HUDEP-2 (cell line): ENCODE measurements around the gene RAPGEF2.

Source experiments
- DNase-seq, 76 experiments: peaks; one replicate each; lab custom pipeline; 2025; ENCODE audit not compliant: unreplicated experiment in 76 of 76; lab: John Stamatoyannopoulos, UW

Gene RAPGEF2

DNA sequence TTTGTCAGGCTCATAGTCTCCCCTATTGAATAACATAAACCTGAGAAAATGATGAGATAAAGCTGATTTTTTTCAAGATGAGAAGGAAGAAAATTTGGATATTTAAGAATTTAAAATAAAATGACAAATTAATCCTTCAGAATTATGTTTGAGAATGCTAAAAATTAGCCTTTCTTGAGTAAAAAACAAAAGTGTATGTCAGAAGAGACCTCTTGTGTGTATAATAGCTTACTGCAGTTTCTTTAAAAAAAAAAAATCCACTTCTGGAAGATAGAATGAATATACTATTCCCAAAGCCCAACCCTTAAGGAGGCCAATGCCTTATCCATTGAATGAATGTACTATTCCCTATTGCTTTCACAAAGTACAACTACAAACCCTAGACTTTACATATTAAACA, 281.8 kb downstream of the RAPGEF2 start:
- DNase-seq, result no peak

DNA sequence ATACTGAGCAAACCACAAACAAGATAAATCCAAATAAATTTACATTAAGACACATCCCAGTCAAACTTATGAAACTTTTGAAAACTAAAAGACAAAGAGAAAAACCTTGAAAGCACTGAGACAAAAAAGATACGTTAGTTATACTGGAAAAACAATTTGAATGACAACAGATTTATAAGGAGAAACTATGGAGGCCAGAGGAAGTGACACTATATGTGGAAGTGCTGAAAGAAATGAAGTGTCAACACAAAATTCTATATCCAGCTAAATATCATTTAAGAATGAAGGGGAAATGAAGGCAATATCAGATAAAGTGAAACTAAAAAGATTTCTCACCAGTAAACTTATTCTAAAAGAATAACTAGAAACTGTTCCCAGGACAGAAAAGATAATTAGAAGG, 283.7 kb downstream of the RAPGEF2 start:
- no peak for DNase-seq

DNA sequence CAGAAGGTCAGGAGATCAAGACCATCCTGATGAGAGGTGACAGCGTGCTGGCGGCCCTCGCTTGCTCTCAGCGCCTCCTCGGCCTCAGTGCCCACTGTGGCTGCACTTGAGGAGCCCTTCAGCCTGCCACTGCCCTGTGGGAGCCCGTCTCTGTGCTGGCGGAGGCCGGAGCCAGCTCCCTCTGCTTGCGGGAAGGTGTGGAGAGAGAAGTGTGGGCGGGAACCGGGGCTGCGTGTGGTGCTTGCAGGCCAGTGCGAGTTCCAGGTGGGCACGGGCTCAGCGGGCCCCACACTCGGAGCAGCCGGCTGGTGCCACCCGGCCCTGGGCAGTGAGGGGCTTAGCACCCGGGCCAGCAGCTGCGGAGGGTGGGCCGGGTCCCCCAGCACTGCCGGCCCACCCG, 286.9 kb downstream of the RAPGEF2 start:
- DNase-seq, result no peak

DNA sequence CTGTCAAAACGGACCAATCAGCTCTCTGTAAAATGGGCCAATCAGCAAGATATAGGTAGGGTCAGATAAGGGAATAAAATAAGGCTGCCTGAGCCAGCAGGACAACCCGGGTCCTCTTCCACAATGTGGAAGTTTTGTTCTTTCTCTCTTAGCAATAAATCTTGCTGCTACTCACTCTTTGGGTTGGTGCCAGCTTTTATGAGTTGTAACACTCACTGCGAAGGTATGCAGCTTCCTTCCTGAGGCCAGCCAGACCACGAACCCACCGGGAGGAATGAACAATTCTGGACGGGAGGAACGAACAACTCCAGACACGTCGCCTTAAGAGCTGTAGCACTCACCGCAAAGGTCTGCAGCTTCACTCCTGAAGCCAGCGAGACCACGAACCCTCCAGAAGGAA, 287.8 kb downstream of the RAPGEF2 start:
- DNase-seq, result no peak

DNA sequence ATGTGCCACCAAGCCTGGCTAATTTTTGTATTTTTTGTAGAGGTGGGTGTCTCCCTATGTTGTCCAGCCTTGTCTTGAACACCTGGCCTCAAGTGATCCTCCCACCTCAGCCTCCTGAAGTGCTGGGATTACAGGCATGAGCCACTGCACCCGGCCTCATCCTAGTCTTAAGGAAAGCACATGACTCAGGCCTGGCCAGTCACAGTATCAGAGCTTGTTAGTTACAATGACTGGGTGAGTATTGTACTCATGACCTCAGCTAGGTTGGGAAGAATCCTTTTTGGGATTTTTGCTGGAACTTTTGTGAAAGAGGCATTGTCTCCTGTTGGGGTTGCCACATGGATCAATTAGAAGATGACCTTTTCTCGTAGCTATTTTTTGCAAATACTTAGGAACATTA, 292.8 kb downstream of the RAPGEF2 start:
- DNase-seq, result no peak

DNA sequence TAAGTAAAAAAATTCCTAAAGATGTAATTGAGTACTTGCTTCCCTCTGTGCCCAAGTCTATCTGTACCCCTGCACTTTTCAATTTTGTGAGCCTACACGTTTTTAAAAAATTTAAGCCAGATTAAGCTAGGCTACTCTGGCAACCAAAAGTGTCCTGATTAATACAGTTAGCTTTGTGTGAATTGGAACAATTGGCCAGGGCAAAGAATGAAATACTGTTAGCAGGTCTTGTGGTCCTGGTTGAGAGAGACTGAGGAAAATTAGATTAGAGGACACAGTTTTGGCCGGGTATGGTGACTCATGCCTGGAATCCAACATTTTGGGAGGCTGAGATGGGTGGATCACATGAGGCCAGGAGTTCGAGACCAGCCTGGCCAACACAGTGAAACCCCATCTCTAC, 293.3 kb downstream of the RAPGEF2 start:
- DNase-seq, result no peak

DNA sequence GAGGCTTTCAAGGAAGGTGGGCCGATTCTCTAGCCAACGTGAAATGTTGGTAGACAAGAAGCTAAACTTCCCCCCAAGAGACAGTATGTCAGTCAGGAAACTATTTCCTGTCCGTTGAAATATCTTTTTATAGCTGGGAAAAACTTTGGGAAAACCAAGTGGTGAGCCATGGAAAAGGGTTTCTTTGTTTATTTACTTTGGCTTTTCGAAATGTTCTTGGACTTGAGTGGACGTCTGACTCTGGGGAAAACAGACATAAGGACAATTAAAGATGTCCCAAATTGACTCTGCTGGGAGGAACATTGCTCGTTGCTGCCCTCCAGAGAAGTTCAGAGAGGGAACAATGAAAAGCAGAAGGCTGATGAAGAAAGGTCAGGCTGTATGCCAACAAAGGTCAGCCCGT, 295.4 kb downstream of the RAPGEF2 start:
- DNase-seq, result peak in 1 of 76 experiments; percentile 6

DNA sequence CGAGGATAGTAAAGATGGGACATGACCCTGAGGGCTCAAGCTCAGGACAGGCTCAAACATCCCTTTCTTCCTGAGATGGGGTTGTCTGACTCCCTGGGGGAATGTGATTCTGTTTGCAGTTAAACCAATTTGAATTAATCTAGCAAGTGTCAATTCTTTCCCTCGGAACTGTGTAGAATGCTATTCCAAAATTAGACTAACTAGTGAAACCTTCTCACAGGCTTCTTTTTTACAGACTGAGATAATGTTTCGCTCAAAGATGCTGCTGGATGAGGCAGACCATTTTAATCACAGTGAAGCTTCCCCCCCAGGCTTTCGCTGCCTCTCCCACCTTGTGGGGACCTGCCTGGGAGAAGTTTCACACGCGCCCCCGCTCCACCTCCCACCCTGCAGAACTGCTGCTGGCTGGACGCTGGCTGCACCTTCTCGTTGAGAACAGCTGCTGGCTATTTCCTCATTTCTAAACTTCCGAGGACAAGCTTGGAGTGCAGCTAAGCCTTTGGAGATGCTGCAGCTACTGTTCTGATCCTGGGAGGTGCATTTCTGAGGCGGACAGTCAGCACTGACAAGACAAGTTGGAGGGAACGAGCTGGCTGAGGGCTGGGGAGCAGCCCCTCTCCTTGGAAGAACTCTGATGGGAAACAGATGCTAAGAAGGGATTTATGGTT, 297.8 kb downstream of the RAPGEF2 start:
- DNase-seq, result no peak

DNA sequence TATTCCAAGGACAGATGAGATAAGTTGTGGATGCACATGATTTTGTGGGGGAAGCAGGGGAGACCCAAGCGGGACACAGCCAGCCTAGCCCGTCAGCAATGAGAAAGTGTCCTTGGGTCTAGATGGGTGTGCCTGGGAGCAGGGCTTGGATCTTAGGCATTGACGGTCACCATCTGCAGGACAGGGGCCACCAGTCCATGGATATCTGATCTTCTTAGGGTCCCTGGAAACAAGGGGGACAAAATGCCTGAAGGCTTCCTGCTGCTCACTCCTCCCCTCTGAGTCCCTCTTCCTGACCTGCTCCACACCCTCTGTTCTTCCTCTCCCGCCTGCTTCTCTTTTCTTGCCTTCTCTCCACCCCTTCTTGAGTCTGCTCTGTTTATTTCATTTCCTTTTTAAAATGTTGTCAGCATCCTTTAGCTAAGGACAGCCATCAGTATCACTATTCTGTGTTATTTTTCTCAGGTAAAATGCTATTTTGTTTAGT, 298.4 kb downstream of the RAPGEF2 start:
- no peak for DNase-seq

DNA sequence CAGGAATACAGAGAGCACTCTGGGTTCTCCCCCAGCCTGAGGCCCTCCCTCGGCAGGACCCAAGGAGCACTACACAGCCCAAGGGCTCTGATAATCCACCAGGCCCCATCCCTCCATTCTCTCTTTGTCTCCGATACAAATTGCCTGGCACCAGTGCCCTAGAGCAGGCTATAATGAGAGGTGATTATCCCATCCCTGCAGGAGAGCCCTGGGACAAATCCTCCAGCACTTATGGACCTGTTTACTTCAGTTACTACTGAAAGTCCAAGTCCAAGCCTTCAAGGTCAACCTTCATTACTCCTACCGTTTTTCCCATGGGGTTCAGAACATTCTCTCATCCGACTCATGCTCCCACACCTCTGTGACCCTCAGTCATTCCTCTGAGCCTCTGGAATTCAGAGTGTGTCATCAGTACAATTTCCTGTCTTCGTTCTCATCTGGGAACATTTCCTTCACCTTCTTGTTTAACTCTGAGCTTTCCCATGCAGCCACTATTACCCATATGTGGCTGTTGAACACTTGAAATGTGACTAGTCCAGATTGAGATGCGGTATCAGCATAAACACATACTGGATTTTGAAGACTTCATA, 299.0 kb downstream of the RAPGEF2 start:
- no peak for DNase-seq
